Astrocyte (in vitro differentiated cells and primary cell): ENCODE results near the gene F3. TPM values are rescaled to one million over a fixed set of nuclear protein-coding genes. Genes with fewer than 3 reads are reported as not detected.
A peak's percentile ranks its signal among the peaks of the same experiment; 100 is the strongest.

Experiments used
- DNase-seq: peaks from one replicate; pipeline ENCODE4 v3.0.0-alpha.2; 2010; ENCODE audit warnings: low read depth
- FAIRE-seq: peaks from 2 replicates; lab custom pipeline; 2011; peaks lifted over from hg19 to GRCh38; lab: Jason Lieb, UNC
- H2AFZ ChIP-seq: 2 replicates; pipeline ENCODE4 v1.6.0; 2012; ENCODE audit warnings: low read depth, low read length, inconsistent platforms
- H3K27ac ChIP-seq: 2 replicates; pipeline ENCODE4 v1.5.1; 2011; ENCODE audit warnings: low read depth, low read length, inconsistent platforms
- H3K27me3 ChIP-seq: 2 replicates; pipeline ENCODE4 v1.6.0; 2011; ENCODE audit warnings: low read length, inconsistent platforms; ENCODE audit not compliant: insufficient read depth
- H3K36me3 ChIP-seq: 2 replicates; pipeline ENCODE4 v1.5.1; 2011; ENCODE audit warnings: low read length, inconsistent platforms; ENCODE audit not compliant: insufficient read depth
- H3K4me1 ChIP-seq: 2 replicates; pipeline ENCODE4 v1.5.1; 2011; ENCODE audit warnings: low read length, inconsistent platforms; ENCODE audit not compliant: insufficient read depth
- H3K4me2 ChIP-seq: 2 replicates; pipeline ENCODE4 v1.6.0; 2012; ENCODE audit warnings: low read length, inconsistent platforms
- H3K4me3 ChIP-seq: 2 replicates; pipeline ENCODE4 v1.5.1; 2011; ENCODE audit warnings: low read depth, mild to moderate bottlenecking, low read length, inconsistent platforms; ENCODE audit not compliant: insufficient read depth
- H3K79me2 ChIP-seq: 2 replicates; pipeline ENCODE4 v1.6.0; 2012; ENCODE audit warnings: mild to moderate bottlenecking, low read length, inconsistent platforms; ENCODE audit not compliant: insufficient read depth
- H3K9ac ChIP-seq: 2 replicates; pipeline ENCODE4 v1.6.0; 2012; ENCODE audit warnings: mild to moderate bottlenecking, low read length, inconsistent platforms
- H3K9me3 ChIP-seq: 2 replicates; pipeline ENCODE4 v1.5.1; 2012; ENCODE audit warnings: low read depth, mild to moderate bottlenecking, low read length, inconsistent platforms; ENCODE audit not compliant: insufficient read depth
- H4K20me1 ChIP-seq: 2 replicates; pipeline ENCODE4 v1.6.0; 2012; ENCODE audit warnings: low read length, inconsistent platforms; ENCODE audit not compliant: insufficient read depth
- H3K27ac Mint-ChIP-seq: one replicate; pipeline ENCODE4 v1.8.0; 2021; ENCODE audit warnings: mild to moderate bottlenecking, mixed read lengths; ENCODE audit not compliant: unreplicated experiment
- H3K27me3 Mint-ChIP-seq: one replicate; pipeline ENCODE4 v1.8.0; 2021; ENCODE audit warnings: low read depth, mixed read lengths; ENCODE audit not compliant: unreplicated experiment
- H3K36me3 Mint-ChIP-seq: one replicate; pipeline ENCODE4 v1.8.0; 2021; ENCODE audit warnings: low read depth, mixed read lengths; ENCODE audit not compliant: unreplicated experiment
- H3K4me1 Mint-ChIP-seq: one replicate; pipeline ENCODE4 v1.8.0; 2021; ENCODE audit warnings: low read depth, mixed read lengths; ENCODE audit not compliant: unreplicated experiment
- H3K4me3 Mint-ChIP-seq: one replicate; pipeline ENCODE4 v1.8.0; 2021; ENCODE audit warnings: mild to moderate bottlenecking, moderate library complexity, mixed read lengths; ENCODE audit not compliant: unreplicated experiment
- H3K9me3 Mint-ChIP-seq: one replicate; pipeline ENCODE4 v1.8.0; 2021; ENCODE audit warnings: mild to moderate bottlenecking, mixed read lengths; ENCODE audit not compliant: unreplicated experiment
- EZH2 ChIP-seq: IDR thresholded peaks from 2 replicates; pipeline ENCODE4 v1.6.1; 2012; ENCODE audit warnings: mild to moderate bottlenecking, low read length, inconsistent platforms; ENCODE audit not compliant: insufficient read depth
- total RNA-seq: library from RNA; stranded (reverse); gene quantifications from 2 replicates; pipeline ENCODE4 v1.2.1, GENCODE V29; 2021
- TF ChIP-seq, protein P1 (sequence below): IDR thresholded peaks from 2 replicates; pipeline ENCODE4 v1.5.1; 2011; ENCODE audit warnings: low read depth, mild to moderate bottlenecking, inconsistent platforms, low read length, moderate library complexity; ENCODE audit not compliant: insufficient read depth

Gene F3
- total RNA-seq, 1 donor from 2014 or later = 36.1 TPM

DNA sequence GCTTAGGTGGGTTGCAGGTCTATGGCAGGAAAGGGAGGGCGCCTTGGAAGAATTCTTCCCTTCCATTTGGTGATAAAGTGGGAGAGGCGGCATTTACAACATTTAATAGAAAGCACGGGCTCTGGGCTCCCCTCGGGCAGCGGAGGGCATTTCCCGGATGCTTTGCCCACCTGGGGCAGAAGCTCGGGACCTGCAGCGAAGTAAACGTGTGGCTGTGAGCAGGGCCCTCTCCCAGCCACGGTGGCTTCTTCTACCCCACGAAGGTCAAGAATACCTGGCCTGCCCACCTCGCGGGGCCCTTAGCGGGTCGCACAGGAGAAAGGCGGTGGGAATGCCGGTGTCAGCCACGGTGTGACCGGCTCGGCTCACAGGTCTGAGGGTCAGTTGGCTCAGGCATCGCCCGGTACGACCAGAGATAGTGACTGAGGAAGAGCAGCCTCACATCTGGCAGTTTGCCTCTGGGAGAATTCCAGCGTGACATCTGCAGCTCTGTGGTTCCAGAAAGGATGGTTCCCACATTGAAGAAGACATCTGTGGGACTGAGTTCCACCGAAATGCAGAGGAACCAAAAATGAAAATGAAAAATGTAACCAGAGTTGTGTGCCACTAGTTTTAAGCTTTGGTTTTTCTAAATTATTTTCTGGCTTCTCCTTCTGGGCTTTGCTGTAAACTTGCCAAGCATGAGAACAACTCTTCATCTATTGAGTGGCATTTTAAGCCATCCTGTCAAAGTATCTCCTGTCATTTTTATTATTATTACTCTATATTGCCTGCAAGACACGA is 720 bp upstream of the F3 start:
- H2AFZ ChIP-seq = peak overlapping the region; percentile 44
- Mint-ChIP-seq H3K27ac (peak overlapping the region; percentile 93), H3K9me3 (no peaks in the 10 kb centered on the region), H3K4me3 (peak overlapping the region; percentile 91), H3K27me3 (no peaks in the 10 kb centered on the region), H3K4me1 (peaks cover 45% of the 10 kb centered on the region), H3K36me3 (peaks cover 10% of the 10 kb centered on the region)
- H3K4me3 ChIP-seq = peak overlapping the region; percentile 61
- H3K4me2 ChIP-seq = peak overlapping the region; percentile 93
- H3K9ac ChIP-seq = peak overlapping the region; percentile 86
- no peaks in the 10 kb centered on the region for H3K27me3 ChIP-seq
- peak overlapping the region; percentile 81 for H3K27ac ChIP-seq
- peak; percentile 58 for DNase-seq
- TF ChIP-seq EZH2 = no peak
- TF ChIP-seq, protein P1, sequence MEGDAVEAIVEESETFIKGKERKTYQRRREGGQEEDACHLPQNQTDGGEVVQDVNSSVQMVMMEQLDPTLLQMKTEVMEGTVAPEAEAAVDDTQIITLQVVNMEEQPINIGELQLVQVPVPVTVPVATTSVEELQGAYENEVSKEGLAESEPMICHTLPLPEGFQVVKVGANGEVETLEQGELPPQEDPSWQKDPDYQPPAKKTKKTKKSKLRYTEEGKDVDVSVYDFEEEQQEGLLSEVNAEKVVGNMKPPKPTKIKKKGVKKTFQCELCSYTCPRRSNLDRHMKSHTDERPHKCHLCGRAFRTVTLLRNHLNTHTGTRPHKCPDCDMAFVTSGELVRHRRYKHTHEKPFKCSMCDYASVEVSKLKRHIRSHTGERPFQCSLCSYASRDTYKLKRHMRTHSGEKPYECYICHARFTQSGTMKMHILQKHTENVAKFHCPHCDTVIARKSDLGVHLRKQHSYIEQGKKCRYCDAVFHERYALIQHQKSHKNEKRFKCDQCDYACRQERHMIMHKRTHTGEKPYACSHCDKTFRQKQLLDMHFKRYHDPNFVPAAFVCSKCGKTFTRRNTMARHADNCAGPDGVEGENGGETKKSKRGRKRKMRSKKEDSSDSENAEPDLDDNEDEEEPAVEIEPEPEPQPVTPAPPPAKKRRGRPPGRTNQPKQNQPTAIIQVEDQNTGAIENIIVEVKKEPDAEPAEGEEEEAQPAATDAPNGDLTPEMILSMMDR = no peak
- H4K20me1 ChIP-seq = peaks cover 38% of the 10 kb centered on the region
- peaks cover 42% of the 10 kb centered on the region for H3K79me2 ChIP-seq
- H3K36me3 ChIP-seq = peaks cover 9% of the 10 kb centered on the region
- no peaks in the 10 kb centered on the region for H3K9me3 ChIP-seq
- H3K4me1 ChIP-seq = peaks cover 50% of the 10 kb centered on the region
- no peak for FAIRE-seq

DNA sequence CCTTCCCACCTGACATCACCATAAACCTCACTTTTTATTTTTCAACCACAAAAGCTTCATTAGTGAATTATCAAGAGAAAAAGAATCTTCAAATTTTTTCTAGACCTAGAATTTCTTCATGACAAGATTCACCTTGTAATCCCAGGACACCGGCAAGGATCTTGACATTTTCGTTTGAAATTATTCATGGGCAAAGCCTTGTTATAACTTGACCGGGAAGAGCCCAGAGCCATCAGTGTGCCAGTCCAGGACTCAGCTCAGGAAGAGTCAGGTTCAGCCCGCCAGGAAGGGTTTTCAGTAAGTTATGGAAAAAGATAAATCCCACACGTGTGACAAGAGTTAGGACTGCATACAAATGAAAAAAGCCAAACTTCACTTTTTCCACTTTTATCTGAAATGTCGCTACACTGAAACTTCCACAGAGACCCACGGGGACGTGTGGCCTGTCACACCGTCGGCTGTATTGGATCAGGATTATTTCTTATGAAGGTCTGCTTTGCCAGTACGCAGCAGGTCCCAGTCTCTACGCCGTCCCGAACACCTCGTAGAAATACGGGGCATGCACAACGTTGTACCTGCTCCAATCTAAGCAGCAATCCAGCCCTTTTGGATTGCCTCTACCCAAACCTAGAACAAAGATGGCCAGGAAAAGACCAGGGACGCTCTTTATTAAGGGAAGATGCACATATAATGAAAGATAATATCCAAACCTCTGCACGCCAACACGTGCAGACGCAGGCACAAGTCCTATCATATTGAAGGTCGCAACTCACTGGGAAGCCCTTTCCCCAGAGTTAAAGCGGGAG is 916 bp downstream of the F3 start:
- H2AFZ ChIP-seq = peak overlapping the region; percentile 24
- peak overlapping the region; percentile 70 for H3K27ac ChIP-seq
- H3K79me2 ChIP-seq = peaks cover 59% of the 10 kb centered on the region
- H3K36me3 ChIP-seq = peaks cover 23% of the 10 kb centered on the region
- H3K4me1 ChIP-seq = peaks cover 63% of the 10 kb centered on the region
- H3K27ac Mint-ChIP-seq = peak overlapping the region; percentile 74
- H3K4me3 Mint-ChIP-seq = peak overlapping the region; percentile 96
- no peaks in the 10 kb centered on the region for H3K9me3 ChIP-seq
- peaks cover 11% of the 10 kb centered on the region for H3K36me3 Mint-ChIP-seq
- peaks cover 50% of the 10 kb centered on the region for H4K20me1 ChIP-seq
- H3K9ac ChIP-seq = peak overlapping the region; percentile 89
- FAIRE-seq (peak; percentile 9), DNase-seq (no peak)
- peak overlapping the region; percentile 91 for H3K4me2 ChIP-seq
- H3K9me3 Mint-ChIP-seq = no peaks in the 10 kb centered on the region
- H3K4me3 ChIP-seq = peak overlapping the region; percentile 93
- H3K4me1 Mint-ChIP-seq = peaks cover 53% of the 10 kb centered on the region
- H3K27me3 Mint-ChIP-seq = no peaks in the 10 kb centered on the region
- no peaks in the 10 kb centered on the region for H3K27me3 ChIP-seq
- TF ChIP-seq, protein P1 = no peak
- TF ChIP-seq EZH2 = no peak
